H9 (cell line): ENCODE results near the gene CCDC198. TPM values are rescaled to one million over a fixed set of nuclear protein-coding genes. Genes with fewer than 3 reads are reported as not detected.

Experiments used
- DNase-seq: peaks from one replicate; pipeline ENCODE4 v3.0.0-alpha.2; 2017
- H2AFZ ChIP-seq: one replicate; pipeline ENCODE4 v1.6.1; 2013; ENCODE audit warnings: mild to moderate bottlenecking, low read length, control low read depth, moderate library complexity
- H2AK5ac ChIP-seq: 2 replicates; pipeline ENCODE4 v1.6.1; 2013; ENCODE audit warnings: low read length, control low read depth, mixed read lengths; ENCODE audit not compliant: insufficient read length
- H2BK120ac ChIP-seq: one replicate; pipeline ENCODE4 v1.6.1; 2013; ENCODE audit warnings: low read depth, mild to moderate bottlenecking, low read length, control low read depth, inconsistent platforms; ENCODE audit not compliant: poor library complexity, severe bottlenecking
- H2BK12ac ChIP-seq: 2 replicates; pipeline ENCODE4 v1.6.1; 2013; ENCODE audit warnings: low read length, control low read depth, mixed read lengths, low read depth; ENCODE audit not compliant: insufficient read length
- H2BK15ac ChIP-seq: 2 replicates; pipeline ENCODE4 v1.6.1; 2013; ENCODE audit warnings: low read depth, low read length, control low read depth
- H2BK20ac ChIP-seq: one replicate; pipeline ENCODE4 v1.6.1; 2013; ENCODE audit warnings: low read depth, mild to moderate bottlenecking, low read length, control low read depth, inconsistent platforms; ENCODE audit not compliant: poor library complexity, severe bottlenecking
- H2BK5ac ChIP-seq: 2 replicates; pipeline ENCODE4 v1.6.1; 2013; ENCODE audit warnings: low read length, control low read depth, mixed read lengths; ENCODE audit not compliant: insufficient read length
- H3K14ac ChIP-seq: 2 replicates; pipeline ENCODE4 v1.6.1; 2013; ENCODE audit warnings: low read length, control low read depth; ENCODE audit not compliant: insufficient read depth
- H3K18ac ChIP-seq: 2 replicates; pipeline ENCODE4 v1.6.1; 2013; ENCODE audit warnings: low read depth, mild to moderate bottlenecking, mixed read lengths, low read length, control low read depth; ENCODE audit not compliant: insufficient read length
- H3K23ac ChIP-seq: 2 replicates; pipeline ENCODE4 v1.6.1; 2013; ENCODE audit warnings: low read length, control low read depth, mixed read lengths, low read depth; ENCODE audit not compliant: insufficient read length
- H3K23me2 ChIP-seq: 2 replicates; pipeline ENCODE4 v1.6.1; 2013; ENCODE audit warnings: low read depth, mild to moderate bottlenecking, mixed read lengths, low read length, control low read depth; ENCODE audit not compliant: insufficient read length, poor library complexity, severe bottlenecking
- H3K27ac ChIP-seq: 2 replicates; pipeline ENCODE4 v1.5.1; 2013; ENCODE audit warnings: low read length, control low read depth, mixed read lengths, low read depth; ENCODE audit not compliant: insufficient read length
- H3K27me3 ChIP-seq: 2 replicates; pipeline ENCODE4 v1.6.1; 2013; ENCODE audit warnings: low read length, control low read depth, inconsistent platforms; ENCODE audit not compliant: insufficient read depth
- H3K4ac ChIP-seq: 2 replicates; pipeline ENCODE4 v1.6.1; 2013; ENCODE audit warnings: low read depth, mild to moderate bottlenecking, control low read depth, inconsistent platforms, low read length, moderate library complexity
- H3K4me1 ChIP-seq: 2 replicates; pipeline ENCODE4 v1.6.1; 2013; ENCODE audit warnings: low read length, control low read depth, inconsistent platforms; ENCODE audit not compliant: insufficient read depth
- H3K4me2 ChIP-seq: 2 replicates; pipeline ENCODE4 v1.6.1; 2013; ENCODE audit warnings: low read length, control low read depth, mixed read lengths; ENCODE audit not compliant: insufficient read length, insufficient read depth
- H3K56ac ChIP-seq: 2 replicates; pipeline ENCODE4 v1.6.1; 2013; ENCODE audit warnings: low read depth, mild to moderate bottlenecking, mixed read lengths, low read length, control low read depth; ENCODE audit not compliant: insufficient read length
- H3K79me1 ChIP-seq: 2 replicates; pipeline ENCODE4 v1.6.1; 2013; ENCODE audit warnings: low read depth, mild to moderate bottlenecking, moderate library complexity, low read length, control low read depth, inconsistent platforms; ENCODE audit not compliant: insufficient read depth, poor library complexity, severe bottlenecking
- H3K79me2 ChIP-seq: 2 replicates; pipeline ENCODE4 v1.6.1; 2013; ENCODE audit warnings: low read length, control low read depth, inconsistent platforms; ENCODE audit not compliant: insufficient read depth
- H3K9ac ChIP-seq: 2 replicates; pipeline ENCODE4 v1.6.1; 2013; ENCODE audit warnings: low read length, control low read depth, mixed read lengths; ENCODE audit not compliant: insufficient read length; ENCODE audit errors: extremely low read depth
- H3K9me3 ChIP-seq: one replicate; pipeline ENCODE4 v1.6.1; 2013; ENCODE audit warnings: low read depth, low read length, inconsistent platforms; ENCODE audit not compliant: control insufficient read depth
- H3T11ph ChIP-seq: one replicate; pipeline ENCODE4 v1.6.1; 2013; ENCODE audit warnings: mild to moderate bottlenecking, low read length, control low read depth, inconsistent platforms
- H4K20me1 ChIP-seq: one replicate; pipeline ENCODE4 v1.6.1; 2013; ENCODE audit not compliant: control insufficient read depth, insufficient read length, insufficient read depth
- H4K5ac ChIP-seq: 2 replicates; pipeline ENCODE4 v1.6.1; 2013; ENCODE audit warnings: low read depth, mild to moderate bottlenecking, mixed read lengths, low read length, control low read depth; ENCODE audit not compliant: insufficient read length
- H4K8ac ChIP-seq: replicated peaks from 2 replicates; pipeline ENCODE4 v1.6.1; 2013; ENCODE audit warnings: low read length, control low read depth, mixed read lengths, low read depth; ENCODE audit not compliant: insufficient read length
- H4K91ac ChIP-seq: 2 replicates; pipeline ENCODE4 v1.6.1; 2013; ENCODE audit warnings: low read depth, mild to moderate bottlenecking, moderate library complexity, mixed read lengths, low read length, control low read depth; ENCODE audit not compliant: insufficient read length
- H3K27ac Mint-ChIP-seq, 3 experiments: 2 replicates in 2 of 3; 3 replicates in 1 of 3; pipeline ENCODE4 v1.8.0; 2020 to 2021; ENCODE audit warnings: mixed read lengths in 3 of 3, mild to moderate bottlenecking in 1 of 3, moderate library complexity in 1 of 3
- H3K27me3 Mint-ChIP-seq: 2 replicates; pipeline ENCODE4 v1.8.0; 2021; ENCODE audit warnings: low read depth, mild to moderate bottlenecking, moderate library complexity, mixed read lengths
- H3K36me3 Mint-ChIP-seq, 3 experiments: 2 replicates in 2 of 3; 3 replicates in 1 of 3; pipeline ENCODE4 v1.8.0; 2020 to 2021; ENCODE audit warnings: low read depth in 3 of 3, mixed read lengths in 3 of 3; ENCODE audit not compliant: insufficient read depth in 1 of 3
- H3K4me1 Mint-ChIP-seq, 2 experiments: 2 replicates each; pipeline ENCODE4 v1.8.0; 2020; ENCODE audit warnings: mixed read lengths in 2 of 2
- H3K4me3 Mint-ChIP-seq, 2 experiments: 2 replicates in 1 of 2; 3 replicates in 1 of 2; pipeline ENCODE4 v1.8.0; 2020 to 2021; ENCODE audit warnings: mild to moderate bottlenecking in 2 of 2, mixed read lengths in 2 of 2, moderate library complexity in 1 of 2
- H3K9me3 Mint-ChIP-seq, 2 experiments: 2 replicates in 1 of 2; 3 replicates in 1 of 2; pipeline ENCODE4 v1.8.0; 2020; ENCODE audit warnings: mild to moderate bottlenecking in 2 of 2, mixed read lengths in 2 of 2, moderate library complexity in 1 of 2
- total RNA-seq: library from RNA; stranded (reverse); gene quantifications from 2 replicates; pipeline ENCODE4 v1.2.1, GENCODE V29; 2021
- TF ChIP-seq, protein P1 (sequence below): fragments of 200-600 bp; sonication (generic); conservative IDR thresholded peaks from 3 replicates; pipeline ENCODE4 v1.8.0; 2021; ENCODE audit warnings: antibody characterized with exemption, mild to moderate bottlenecking

Gene CCDC198
- total RNA-seq, 1 experiment from 2014 or later = not detected

DNA sequence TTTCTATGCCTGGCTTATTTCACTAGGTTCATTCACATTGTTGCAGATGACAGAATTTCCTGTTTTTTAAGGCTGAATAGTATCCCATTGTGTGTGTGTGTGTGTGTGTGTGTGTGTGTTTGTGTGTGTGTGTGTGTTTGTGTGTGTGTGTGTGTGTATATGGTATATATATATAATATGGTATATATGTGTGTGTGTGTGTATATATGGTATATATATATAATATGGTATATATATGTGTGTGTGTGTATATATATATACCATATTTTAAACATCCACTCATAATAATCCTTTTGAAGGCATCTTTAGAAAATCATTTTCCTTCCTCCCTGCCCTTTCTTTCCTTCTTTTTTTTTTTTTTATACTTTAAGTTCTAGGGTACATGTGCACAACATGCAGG, 5.0 kb upstream of the CCDC198 start:
- Mint-ChIP-seq H3K27ac (no peak overlapping the region), H3K9me3 (peaks cover 0 to 8% of the 10 kb centered on the region in 2 experiments; a peak in 2 of 5 replicates), H3K4me3 (no peak overlapping the region), H3K36me3 (peaks cover 0 to 2% (median 2%) of the 10 kb centered on the region in 3 experiments; a peak in 2 of 7 replicates), H3K27me3 (peaks cover 2% of the 10 kb centered on the region; the same call in 1 of the 2 replicates), H3K4me1 (peaks cover 20% of the 10 kb centered on the region in 2 experiments)
- Histone ChIP-seq H2AFZ (no peak overlapping the region), H3K4ac (no peak overlapping the region), H3K18ac (no peak overlapping the region), H2BK5ac (no peak overlapping the region), H3K9ac (no peak overlapping the region), H3K79me1 (no peaks in the 10 kb centered on the region), H2BK12ac (no peak overlapping the region), H2BK15ac (no peak overlapping the region), H3K14ac (no peak overlapping the region), H3K79me2 (no peaks in the 10 kb centered on the region), H4K8ac (no peak overlapping the region), H3K23ac (no peak overlapping the region), H3T11ph (no peak overlapping the region), H3K27ac (no peak overlapping the region), H4K91ac (no peak overlapping the region), H3K9me3 (no peaks in the 10 kb centered on the region), H3K4me2 (no peak overlapping the region), H3K56ac (no peak overlapping the region), H3K27me3 (no peaks in the 10 kb centered on the region), H2BK120ac (no peak overlapping the region), H2BK20ac (no peak overlapping the region), H4K20me1 (no peaks in the 10 kb centered on the region), H3K4me1 (peaks cover 8% of the 10 kb centered on the region; the same call in 1 of the 2 replicates), H2AK5ac (no peak overlapping the region), H4K5ac (no peak overlapping the region), H3K23me2 (no peaks in the 10 kb centered on the region)
- TF ChIP-seq, protein P1, sequence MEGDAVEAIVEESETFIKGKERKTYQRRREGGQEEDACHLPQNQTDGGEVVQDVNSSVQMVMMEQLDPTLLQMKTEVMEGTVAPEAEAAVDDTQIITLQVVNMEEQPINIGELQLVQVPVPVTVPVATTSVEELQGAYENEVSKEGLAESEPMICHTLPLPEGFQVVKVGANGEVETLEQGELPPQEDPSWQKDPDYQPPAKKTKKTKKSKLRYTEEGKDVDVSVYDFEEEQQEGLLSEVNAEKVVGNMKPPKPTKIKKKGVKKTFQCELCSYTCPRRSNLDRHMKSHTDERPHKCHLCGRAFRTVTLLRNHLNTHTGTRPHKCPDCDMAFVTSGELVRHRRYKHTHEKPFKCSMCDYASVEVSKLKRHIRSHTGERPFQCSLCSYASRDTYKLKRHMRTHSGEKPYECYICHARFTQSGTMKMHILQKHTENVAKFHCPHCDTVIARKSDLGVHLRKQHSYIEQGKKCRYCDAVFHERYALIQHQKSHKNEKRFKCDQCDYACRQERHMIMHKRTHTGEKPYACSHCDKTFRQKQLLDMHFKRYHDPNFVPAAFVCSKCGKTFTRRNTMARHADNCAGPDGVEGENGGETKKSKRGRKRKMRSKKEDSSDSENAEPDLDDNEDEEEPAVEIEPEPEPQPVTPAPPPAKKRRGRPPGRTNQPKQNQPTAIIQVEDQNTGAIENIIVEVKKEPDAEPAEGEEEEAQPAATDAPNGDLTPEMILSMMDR = no peak
- no peak for DNase-seq
